ENCODE results near the gene RDX.

DNA sequence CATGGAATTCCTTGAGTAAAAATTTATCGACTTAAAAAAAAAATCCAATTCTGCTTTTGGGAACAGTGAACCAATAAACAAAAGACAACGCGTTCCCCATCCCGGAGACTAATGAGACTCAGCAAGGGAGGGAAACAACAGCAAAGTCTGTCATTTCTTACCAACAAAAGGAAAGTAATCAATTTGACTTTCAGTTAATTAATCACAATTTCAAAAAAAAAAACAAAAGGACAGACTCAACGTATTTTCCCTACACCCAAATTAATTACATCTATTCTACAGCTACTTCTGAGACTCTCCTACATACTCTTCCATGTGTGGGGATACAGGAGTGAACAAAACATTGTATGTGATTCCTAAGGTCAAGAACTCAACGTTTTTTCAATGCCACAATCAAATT, 1.9 kb downstream of the RDX start:
- no peak for TF ChIP-seq POLR2A (IDR thresholded peaks at IDR 0.05)
- TF ChIP-seq, protein P1, sequence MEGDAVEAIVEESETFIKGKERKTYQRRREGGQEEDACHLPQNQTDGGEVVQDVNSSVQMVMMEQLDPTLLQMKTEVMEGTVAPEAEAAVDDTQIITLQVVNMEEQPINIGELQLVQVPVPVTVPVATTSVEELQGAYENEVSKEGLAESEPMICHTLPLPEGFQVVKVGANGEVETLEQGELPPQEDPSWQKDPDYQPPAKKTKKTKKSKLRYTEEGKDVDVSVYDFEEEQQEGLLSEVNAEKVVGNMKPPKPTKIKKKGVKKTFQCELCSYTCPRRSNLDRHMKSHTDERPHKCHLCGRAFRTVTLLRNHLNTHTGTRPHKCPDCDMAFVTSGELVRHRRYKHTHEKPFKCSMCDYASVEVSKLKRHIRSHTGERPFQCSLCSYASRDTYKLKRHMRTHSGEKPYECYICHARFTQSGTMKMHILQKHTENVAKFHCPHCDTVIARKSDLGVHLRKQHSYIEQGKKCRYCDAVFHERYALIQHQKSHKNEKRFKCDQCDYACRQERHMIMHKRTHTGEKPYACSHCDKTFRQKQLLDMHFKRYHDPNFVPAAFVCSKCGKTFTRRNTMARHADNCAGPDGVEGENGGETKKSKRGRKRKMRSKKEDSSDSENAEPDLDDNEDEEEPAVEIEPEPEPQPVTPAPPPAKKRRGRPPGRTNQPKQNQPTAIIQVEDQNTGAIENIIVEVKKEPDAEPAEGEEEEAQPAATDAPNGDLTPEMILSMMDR (IDR thresholded peaks at IDR 0.05): no peak
